Activated naive CD8-positive, alpha-beta T cell treated with anti-CD3 and anti-CD28 coated beads, Interleukin-2, amount 10 ng/mL, durations not matched to agents 7 days and 5 days (primary cell): ENCODE data around the gene PURB. TPM values are rescaled to one million over a fixed set of nuclear protein-coding genes. Genes with fewer than 3 reads are reported as not detected.
"Not testable (repeated sequence)": the region's sequence is repeated elsewhere in the genome, so short reads cannot be mapped to it uniquely, and the experiment has no call there.

Experiments
- ATAC-seq: fragments of 150-1000 bp; cut with Tn5 transposase; one replicate; pipeline ENCODE4 v1.10.0; 2021; ENCODE audit warnings: low read depth, moderate library complexity
- POLR2A ChIA-PET: fragments of 350-600 bp; sonication (Branson Sonifier 250); formaldehyde crosslinking; loops from one replicate; lab custom pipeline; 2021; ENCODE audit warnings: antibody characterized with exemption; lab: Charles Lee
- DNase-seq: peaks from one replicate; pipeline ENCODE4 v3.0.0; 2021
- H3K27ac Mint-ChIP-seq: one replicate; pipeline ENCODE4 v1.8.0; 2022; ENCODE audit warnings: mild to moderate bottlenecking, mixed read lengths
- H3K27me3 Mint-ChIP-seq: one replicate; pipeline ENCODE4 v1.8.0; 2022; ENCODE audit warnings: mild to moderate bottlenecking, moderate library complexity, mixed read lengths
- H3K36me3 Mint-ChIP-seq: one replicate; pipeline ENCODE4 v1.8.0; 2021; ENCODE audit warnings: mild to moderate bottlenecking, mixed read lengths
- H3K4me1 Mint-ChIP-seq: one replicate; pipeline ENCODE4 v1.8.0; 2021; ENCODE audit warnings: mixed read lengths
- H3K4me3 Mint-ChIP-seq: one replicate; pipeline ENCODE4 v1.8.0; 2022; ENCODE audit warnings: mild to moderate bottlenecking, moderate library complexity, mixed read lengths
- H3K9me3 Mint-ChIP-seq: one replicate; pipeline ENCODE4 v1.8.0; 2021; ENCODE audit warnings: mixed read lengths
- total RNA-seq, 2 experiments: library from RNA; stranded (reverse); gene quantifications; one replicate each; pipeline ENCODE4 v1.2.3, GENCODE V29; 2021

PURB gene
- total RNA-seq, 2 experiments from 2014 or later = 34.8 to 35.6 TPM

GRCh38 chr7:44867073-44867995 is 18.0 kb downstream of the PURB start:
- no peak for ATAC-seq
- peaks cover 4% of the 10 kb centered on the region for H3K4me1 Mint-ChIP-seq
- POLR2A ChIA-PET = interaction anchor here (1.1 to 1.6 kb wide), 3 partner anchors 10 to 19 kb away, joined by 3 to 4 read pairs (median 3); partner anchors contain the start of genes H2AZ2 and PURB
- H3K27me3 Mint-ChIP-seq = peaks cover 5% of the 10 kb centered on the region
- no peak overlapping the region for H3K4me3 Mint-ChIP-seq
- no peak for DNase-seq
- no peak overlapping the region for H3K27ac Mint-ChIP-seq
- H3K9me3 Mint-ChIP-seq = peaks cover 6% of the 10 kb centered on the region
- no peaks in the 10 kb centered on the region for H3K36me3 Mint-ChIP-seq

GRCh38 chr7:44861949-44862348 is 23.4 kb downstream of the PURB start:
- peaks cover 15% of the 10 kb centered on the region for H3K27me3 Mint-ChIP-seq
- H3K36me3 Mint-ChIP-seq, DNase-seq, H3K4me1 Mint-ChIP-seq, H3K27ac Mint-ChIP-seq, H3K9me3 Mint-ChIP-seq, POLR2A ChIA-PET, H3K4me3 Mint-ChIP-seq, ATAC-seq: not testable (repeated sequence)

GRCh38 chr7:44858161-44858560 is 27.2 kb downstream of the PURB start:
- Mint-ChIP-seq H3K4me3 (no peak overlapping the region), H3K27ac (no peak overlapping the region), H3K4me1 (peaks cover 12% of the 10 kb centered on the region), H3K36me3 (no peaks in the 10 kb centered on the region), H3K27me3 (peaks cover 13% of the 10 kb centered on the region), H3K9me3 (no peaks in the 10 kb centered on the region)
- DNase-seq = no peak
- no peak for ATAC-seq
- POLR2A ChIA-PET = interaction anchor here (0.6 to 4.3 kb wide), 8 partner anchors 9 to 276 kb away, joined by 3 to 56 read pairs (median 8); partner anchors contain the start of genes H2AZ2, PURB and TMED4

GRCh38 chr7:44854644-44855364 is 30.5 kb downstream of the PURB start:
- peaks cover 3% of the 10 kb centered on the region for H3K36me3 Mint-ChIP-seq
- H3K4me3 Mint-ChIP-seq = no peak overlapping the region
- POLR2A ChIA-PET = interaction anchor here (1.1 to 4.3 kb wide), 2 partner anchors 27 to 31 kb away, joined by 4 to 56 read pairs; partner anchors contain the start of gene PURB
- peaks cover 16% of the 10 kb centered on the region for H3K4me1 Mint-ChIP-seq
- H3K9me3 Mint-ChIP-seq = no peaks in the 10 kb centered on the region
- DNase-seq = no peak
- ATAC-seq = no peak
- no peaks in the 10 kb centered on the region for H3K27me3 Mint-ChIP-seq
- no peak overlapping the region for H3K27ac Mint-ChIP-seq

GRCh38 chr7:44853391-44853790 is 31.9 kb downstream of the PURB start:
- Mint-ChIP-seq H3K4me1 (peaks cover 22% of the 10 kb centered on the region), H3K36me3 (peaks cover 3% of the 10 kb centered on the region), H3K9me3 (no peaks in the 10 kb centered on the region), H3K4me3 (no peak overlapping the region), H3K27me3 (no peaks in the 10 kb centered on the region), H3K27ac (no peak overlapping the region)
- POLR2A ChIA-PET = interaction anchor here (0.6 kb wide), 1 partner anchor 683 kb away, joined by 3 read pairs; no protein-coding TSS in a partner anchor
- ATAC-seq = no peak
- no peak for DNase-seq

GRCh38 chr7:44852590-44852989 is 32.7 kb downstream of the PURB start:
- no peaks in the 10 kb centered on the region for H3K9me3 Mint-ChIP-seq
- H3K27me3 Mint-ChIP-seq = no peaks in the 10 kb centered on the region
- POLR2A ChIA-PET = interaction anchor here (0.7 to 1.9 kb wide), 4 partner anchors 28 to 54 kb away, joined by 3 to 5 read pairs (median 3); partner anchors contain the start of gene PURB
- H3K4me3 Mint-ChIP-seq = no peak overlapping the region
- peaks cover 19% of the 10 kb centered on the region for H3K4me1 Mint-ChIP-seq
- DNase-seq (no peak), ATAC-seq (no peak)
- no peak overlapping the region for H3K27ac Mint-ChIP-seq
- H3K36me3 Mint-ChIP-seq = peaks cover 3% of the 10 kb centered on the region

- no peak for DNase-seq
- POLR2A ChIA-PET = interaction anchor here (0.6 to 4.8 kb wide), 10 partner anchors 8 to 277 kb away, joined by 3 to 98 read pairs (median 23); partner anchors contain the start of genes DDX56, PURB and TMED4
- Mint-ChIP-seq H3K27me3 (no peaks in the 10 kb centered on the region), H3K9me3 (no peaks in the 10 kb centered on the region), H3K36me3 (peaks cover 7% of the 10 kb centered on the region), H3K4me3 (peak overlapping the region; percentile 87), H3K27ac (peak overlapping the region; percentile 97), H3K4me1 (peaks cover 26% of the 10 kb centered on the region)
- ATAC-seq = no peak
These were observed 35.3 kb downstream of the PURB start for GRCh38 chr7:44849885-44850544.

- DNase-seq (no peak), ATAC-seq (no peak)
- no peaks in the 10 kb centered on the region for H3K27me3 Mint-ChIP-seq
- H3K36me3 Mint-ChIP-seq = peaks cover 9% of the 10 kb centered on the region
- peak overlapping the region; percentile 87 for H3K4me3 Mint-ChIP-seq
- H3K27ac Mint-ChIP-seq = peak overlapping the region; percentile 97
- no peaks in the 10 kb centered on the region for H3K9me3 Mint-ChIP-seq
- peaks cover 31% of the 10 kb centered on the region for H3K4me1 Mint-ChIP-seq
- POLR2A ChIA-PET = interaction anchor here (0.6 to 4.8 kb wide), 21 partner anchors 8 to 276 kb away, joined by 3 to 98 read pairs (median 6); partner anchors contain the start of genes DDX56, PPIA, PURB and TBRG4
These were observed 36.0 kb downstream of the PURB start for GRCh38 chr7:44849259-44849884.

- H3K4me1 Mint-ChIP-seq = peaks cover 35% of the 10 kb centered on the region
- ATAC-seq (peak; percentile 83), DNase-seq (peak; percentile 99)
- H3K27me3 Mint-ChIP-seq = no peaks in the 10 kb centered on the region
- peak within 1 kb of the TSS; percentile 97 for H3K27ac Mint-ChIP-seq
- H3K9me3 Mint-ChIP-seq = no peaks in the 10 kb centered on the region
- peak within 1 kb of the TSS; percentile 87 for H3K4me3 Mint-ChIP-seq
- POLR2A ChIA-PET = interaction anchor here (0.7 to 4.8 kb wide), 39 partner anchors 10 to 382 kb away, joined by 3 to 98 read pairs (median 6); partner anchors contain the start of genes DDX56, MYO1G, OGDH and PPIA
- peaks cover 11% of the 10 kb centered on the region for H3K36me3 Mint-ChIP-seq
These were observed 37.3 kb downstream of the PURB start, which contains the start of gene H2AZ2 for GRCh38 chr7:44847920-44848634. H2AZ2 (minus strand) TSS chr7:44848087; CDS start chr7:44847971, 116 bp downstream.

GRCh38 chr7:44847509-44847919 is 37.8 kb downstream of the PURB start:
- Mint-ChIP-seq H3K27me3 (no peaks in the 10 kb centered on the region), H3K27ac (peak overlapping the region; percentile 97), H3K36me3 (peaks cover 13% of the 10 kb centered on the region), H3K4me1 (peaks cover 37% of the 10 kb centered on the region), H3K4me3 (peak overlapping the region; percentile 87), H3K9me3 (no peaks in the 10 kb centered on the region)
- POLR2A ChIA-PET = interaction anchor here (0.6 to 4.8 kb wide), 36 partner anchors 10 to 382 kb away, joined by 3 to 98 read pairs (median 6); partner anchors contain the start of genes DDX56, MYO1G, OGDH and PPIA
- DNase-seq (peak; percentile 95), ATAC-seq (peak; percentile 70)

GRCh38 chr7:44846816-44847508 is 38.4 kb downstream of the PURB start:
- no peak for ATAC-seq
- H3K9me3 Mint-ChIP-seq = no peaks in the 10 kb centered on the region
- DNase-seq = no peak
- peak overlapping the region; percentile 97 for H3K27ac Mint-ChIP-seq
- POLR2A ChIA-PET = interaction anchor here (0.6 to 4.8 kb wide), 32 partner anchors 11 to 803 kb away, joined by 3 to 98 read pairs (median 6); partner anchors contain the start of genes DBNL, DDX56, MYO1G and OGDH
- H3K4me1 Mint-ChIP-seq = peaks cover 41% of the 10 kb centered on the region
- peak overlapping the region; percentile 87 for H3K4me3 Mint-ChIP-seq
- peaks cover 17% of the 10 kb centered on the region for H3K36me3 Mint-ChIP-seq
- no peaks in the 10 kb centered on the region for H3K27me3 Mint-ChIP-seq
